ENCODE data around the gene JAZF1.

The JAZF1 gene

GRCh38 chr7:28046035-28046434, 134.6 kb downstream of the JAZF1 start:
- no peak for DNase-seq (ENCODE audit: low spot score)
- in situ Hi-C loops (cut with MboI; ENCODE audit: low pct_unique_long_range_greater_than_20kb, low sequenced_read_pairs, unreplicated experiment): no loop called here
- TF ChIP-seq CTCF (IDR thresholded peaks at IDR 0.05; ENCODE audit: extremely low read depth, insufficient read depth, missing control alignments): no peak

- in situ Hi-C loops (cut with MboI; ENCODE audit: low pct_unique_long_range_greater_than_20kb, low sequenced_read_pairs, unreplicated experiment): no loop called here
- TF ChIP-seq CTCF (IDR thresholded peaks at IDR 0.05; ENCODE audit: extremely low read depth, insufficient read depth, missing control alignments): no peak
- DNase-seq (ENCODE audit: low spot score): no peak
Measured at GRCh38 chr7:28045592-28045991, 135.0 kb downstream of the JAZF1 start.

GRCh38 chr7:28044825-28045224, 135.8 kb downstream of the JAZF1 start:
- DNase-seq (ENCODE audit: low spot score): no peak
- in situ Hi-C loops (cut with MboI; ENCODE audit: low pct_unique_long_range_greater_than_20kb, low sequenced_read_pairs, unreplicated experiment): no loop called here
- TF ChIP-seq CTCF (IDR thresholded peaks at IDR 0.05; ENCODE audit: extremely low read depth, insufficient read depth, missing control alignments): no peak

GRCh38 chr7:28042721-28043120, 137.9 kb downstream of the JAZF1 start:
- in situ Hi-C loops (cut with MboI; ENCODE audit: low pct_unique_long_range_greater_than_20kb, low sequenced_read_pairs, unreplicated experiment): no loop called here
- TF ChIP-seq CTCF (IDR thresholded peaks at IDR 0.05; ENCODE audit: extremely low read depth, insufficient read depth, missing control alignments): no peak
- no peak for DNase-seq (ENCODE audit: low spot score)

- in situ Hi-C loops (cut with MboI; ENCODE audit: low pct_unique_long_range_greater_than_20kb, low sequenced_read_pairs, unreplicated experiment): no loop called here
- no peak for DNase-seq (ENCODE audit: low spot score)
- TF ChIP-seq CTCF (IDR thresholded peaks at IDR 0.05; ENCODE audit: extremely low read depth, insufficient read depth, missing control alignments): no peak
Measured at GRCh38 chr7:28041508-28042314, 138.9 kb downstream of the JAZF1 start.

GRCh38 chr7:28038175-28038797, 142.3 kb downstream of the JAZF1 start:
- no peak for DNase-seq (ENCODE audit: low spot score)
- no peak for TF ChIP-seq CTCF (IDR thresholded peaks at IDR 0.05; ENCODE audit: extremely low read depth, insufficient read depth, missing control alignments)
- in situ Hi-C loops (cut with MboI; ENCODE audit: low pct_unique_long_range_greater_than_20kb, low sequenced_read_pairs, unreplicated experiment): no loop called here
